ENCODE results near the gene ZSWIM4.
"Not testable (repeated sequence)": the region's sequence is repeated elsewhere in the genome, so short reads cannot be mapped to it uniquely, and the experiment has no call there.

Gene ZSWIM4

GRCh38 chr19:13778398-13778797 lies 16.8 kb upstream of the ZSWIM4 start:
- no peak for DNase-seq (ENCODE audit: low read depth in 2 of 2)

DNA sequence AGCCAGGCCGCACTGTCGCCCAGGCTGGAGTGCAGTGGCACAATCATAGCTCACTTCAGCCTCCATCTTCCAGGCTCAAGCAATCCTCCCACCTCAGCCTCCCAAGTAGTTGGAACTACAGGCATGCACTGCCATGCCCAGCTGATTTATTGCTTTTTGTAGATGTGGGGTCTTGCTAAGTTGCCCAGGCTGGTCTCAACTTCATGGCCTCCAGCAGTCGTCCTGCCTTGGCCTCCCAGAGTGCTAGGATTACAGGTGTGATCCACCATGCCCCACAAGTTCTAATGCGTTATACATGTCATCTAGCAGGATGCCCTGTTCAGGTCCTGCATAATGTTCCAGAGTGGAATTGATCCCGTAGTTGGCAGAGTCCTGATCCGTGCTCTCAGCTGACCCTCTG lies 16.4 kb upstream of the ZSWIM4 start:
- no peak for DNase-seq (ENCODE audit: low read depth in 2 of 2)

- DNase-seq (ENCODE audit: low read depth in 2 of 2), result not testable (repeated sequence)
Observed at GRCh38 chr19:13779794-13780193, 15.4 kb upstream of the ZSWIM4 start.

DNA sequence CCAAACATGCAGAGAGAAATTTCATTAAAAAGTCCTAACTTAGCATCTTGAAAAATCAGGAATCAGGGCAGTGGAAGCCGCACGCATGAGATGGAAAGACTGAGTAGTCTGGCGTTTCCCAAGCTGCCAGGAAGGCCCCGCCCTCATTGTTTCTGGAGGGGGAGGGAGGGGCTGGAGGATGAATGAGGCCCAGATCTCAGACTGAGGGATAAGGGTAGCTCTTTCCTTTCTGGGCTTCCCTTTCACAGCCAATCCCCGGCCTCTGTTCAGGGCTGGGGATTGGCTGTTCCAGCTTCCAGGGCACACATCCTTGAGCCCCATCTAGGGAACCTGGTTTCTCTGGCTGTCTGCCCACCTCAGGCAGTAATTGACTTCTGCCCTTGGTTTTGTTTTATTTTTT lies 13.7 kb upstream of the ZSWIM4 start:
- no peak for DNase-seq (ENCODE audit: low read depth in 2 of 2)

GRCh38 chr19:13782537-13782936 lies 12.7 kb upstream of the ZSWIM4 start:
- no peak for DNase-seq (ENCODE audit: low read depth in 2 of 2)

DNA sequence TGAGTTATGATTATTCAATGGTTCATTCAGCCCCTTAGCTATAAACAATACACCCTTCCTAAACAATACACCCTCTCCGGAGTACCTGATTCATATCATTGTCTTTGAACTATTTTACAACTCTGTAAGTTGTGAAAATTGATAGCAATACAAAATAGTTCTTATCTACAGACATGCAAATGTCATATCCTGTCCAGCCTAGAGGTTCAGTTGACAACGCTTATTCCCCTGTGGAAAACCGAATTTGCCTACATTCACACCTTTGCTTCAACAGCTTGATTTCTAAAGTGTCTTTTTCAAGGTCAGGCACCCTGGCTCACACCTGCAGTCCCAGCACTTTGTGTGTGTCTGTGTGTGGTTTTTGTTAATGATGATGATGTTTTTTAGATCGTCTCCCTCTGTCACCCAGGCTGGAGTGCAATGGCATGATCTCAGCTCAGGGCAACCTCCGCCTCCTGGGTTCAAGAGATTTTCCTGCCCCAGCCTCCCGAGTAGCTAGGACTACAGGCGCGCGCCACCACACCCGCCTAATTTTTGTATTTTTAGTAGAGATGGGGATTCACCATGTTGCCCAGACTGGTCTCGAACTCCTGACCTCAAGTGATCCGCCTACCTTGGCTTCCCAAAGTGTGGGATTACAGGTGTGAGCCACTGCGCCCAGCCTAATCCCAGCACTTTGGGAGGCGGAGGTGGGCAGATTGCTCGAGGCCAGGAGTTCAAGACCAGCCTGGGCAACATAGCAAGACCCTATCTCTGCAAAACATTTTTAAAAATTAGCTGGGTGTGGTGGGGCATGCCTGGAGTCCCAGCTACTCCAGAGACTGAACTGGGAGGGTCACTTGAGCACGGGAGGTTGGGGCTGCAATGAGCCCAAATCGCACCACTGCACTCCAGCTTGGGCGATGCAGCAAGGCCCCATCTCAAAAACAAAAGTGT lies 11.4 kb upstream of the ZSWIM4 start:
- no peak for DNase-seq (ENCODE audit: low read depth in 2 of 2)

DNA sequence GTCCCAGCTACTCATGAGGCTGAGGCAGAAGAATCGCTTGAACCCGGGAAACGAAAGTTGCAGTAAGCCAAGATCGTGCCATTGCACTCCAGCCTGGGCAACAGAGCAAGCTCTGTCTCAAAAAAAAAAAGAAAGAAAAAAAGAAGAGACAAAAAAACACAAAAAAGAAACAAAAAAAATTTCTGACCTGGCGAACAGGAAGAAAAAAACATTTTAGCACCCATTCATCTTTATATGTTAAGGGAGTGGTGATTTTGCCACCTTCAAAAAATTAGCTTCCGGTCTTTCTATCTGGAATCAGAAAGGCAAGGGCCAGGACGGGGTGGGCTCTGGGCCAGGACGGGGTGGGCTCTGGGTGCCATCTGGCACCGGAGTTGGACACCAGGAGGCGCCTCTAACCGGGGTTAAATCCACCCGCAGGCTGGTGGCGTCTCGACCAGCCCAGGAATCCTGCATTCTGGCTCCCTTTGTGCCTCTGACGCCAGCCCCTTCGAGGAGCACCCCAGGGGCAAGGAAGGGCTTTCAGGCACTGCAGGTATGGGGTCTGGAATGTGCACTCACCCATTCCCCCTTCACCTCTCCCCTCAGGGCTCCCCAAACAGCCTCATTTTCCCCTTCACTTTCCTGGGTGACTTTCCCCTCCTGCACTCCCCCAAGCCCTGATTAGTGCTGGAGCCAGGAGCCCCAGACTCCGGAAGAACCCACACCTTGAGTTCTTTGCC lies 10.4 kb upstream of the ZSWIM4 start:
- DNase-seq (ENCODE audit: low read depth in 2 of 2), result peak; percentile 43 to 48

GRCh38 chr19:13788991-13789390 lies 6.3 kb upstream of the ZSWIM4 start:
- no peak for DNase-seq (ENCODE audit: low read depth in 2 of 2)

GRCh38 chr19:13790354-13790753 lies 4.9 kb upstream of the ZSWIM4 start:
- peak in 1 of 2 donors; percentile 18 for DNase-seq (ENCODE audit: low read depth in 2 of 2)

GRCh38 chr19:13793317-13793716 lies 1.9 kb upstream of the ZSWIM4 start:
- not testable (repeated sequence) for DNase-seq (ENCODE audit: low read depth in 2 of 2)

DNA sequence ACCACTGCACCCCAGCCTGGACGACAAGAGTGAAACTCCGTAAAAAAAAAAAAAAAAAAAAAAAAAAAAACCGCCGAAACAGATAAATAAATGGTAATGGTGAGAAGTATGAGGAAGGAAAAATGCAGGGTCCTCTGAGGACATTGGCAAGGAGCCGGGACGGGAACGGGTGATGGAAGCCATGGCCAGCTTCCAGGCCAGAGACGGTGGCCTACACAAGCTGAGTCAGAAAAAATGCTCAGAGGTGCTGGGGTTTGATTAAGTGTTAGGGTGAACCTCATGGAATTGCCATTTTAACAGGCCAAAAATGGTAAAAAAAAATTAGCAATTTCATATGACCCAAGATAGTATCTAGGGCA lies 866 bp upstream of the ZSWIM4 start:
- DNase-seq (ENCODE audit: low read depth in 2 of 2), result no peak

- no peak for DNase-seq (ENCODE audit: low read depth in 2 of 2)
Observed at GRCh38 chr19:13795595-13796300, 505 bp downstream of the ZSWIM4 start.

- DNase-seq (ENCODE audit: low read depth in 2 of 2), result no peak
Observed at GRCh38 chr19:13796301-13797057, 1.2 kb downstream of the ZSWIM4 start.

GRCh38 chr19:13797058-13797440 lies 1.8 kb downstream of the ZSWIM4 start:
- no peak for DNase-seq (ENCODE audit: low read depth in 2 of 2)

- DNase-seq (ENCODE audit: low read depth in 2 of 2), result no peak
Observed at GRCh38 chr19:13797870-13798269, 2.6 kb downstream of the ZSWIM4 start.

DNA sequence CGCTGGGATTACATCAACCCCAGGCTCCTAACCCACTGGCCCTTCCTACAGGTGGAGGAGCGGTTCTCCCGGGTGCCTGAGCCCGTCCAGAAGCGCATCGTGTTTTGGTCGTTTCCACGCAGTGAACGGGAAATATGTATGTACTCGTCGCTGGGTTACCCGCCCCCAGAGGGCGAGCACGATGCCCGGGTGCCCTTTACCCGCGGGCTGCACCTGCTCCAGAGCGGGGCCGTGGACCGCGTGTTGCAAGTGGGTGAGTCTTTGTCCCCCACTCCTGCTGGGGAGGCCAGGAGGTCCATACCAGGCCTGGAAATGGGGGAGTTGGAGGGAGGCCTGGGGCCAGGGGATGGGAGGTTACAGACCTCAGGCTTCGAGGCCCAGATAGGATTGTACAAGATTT lies 4.4 kb downstream of the ZSWIM4 start:
- DNase-seq (ENCODE audit: low read depth in 2 of 2), result no peak

GRCh38 chr19:13803038-13803437 lies 7.8 kb downstream of the ZSWIM4 start:
- DNase-seq (ENCODE audit: low read depth in 2 of 2), result no peak

DNA sequence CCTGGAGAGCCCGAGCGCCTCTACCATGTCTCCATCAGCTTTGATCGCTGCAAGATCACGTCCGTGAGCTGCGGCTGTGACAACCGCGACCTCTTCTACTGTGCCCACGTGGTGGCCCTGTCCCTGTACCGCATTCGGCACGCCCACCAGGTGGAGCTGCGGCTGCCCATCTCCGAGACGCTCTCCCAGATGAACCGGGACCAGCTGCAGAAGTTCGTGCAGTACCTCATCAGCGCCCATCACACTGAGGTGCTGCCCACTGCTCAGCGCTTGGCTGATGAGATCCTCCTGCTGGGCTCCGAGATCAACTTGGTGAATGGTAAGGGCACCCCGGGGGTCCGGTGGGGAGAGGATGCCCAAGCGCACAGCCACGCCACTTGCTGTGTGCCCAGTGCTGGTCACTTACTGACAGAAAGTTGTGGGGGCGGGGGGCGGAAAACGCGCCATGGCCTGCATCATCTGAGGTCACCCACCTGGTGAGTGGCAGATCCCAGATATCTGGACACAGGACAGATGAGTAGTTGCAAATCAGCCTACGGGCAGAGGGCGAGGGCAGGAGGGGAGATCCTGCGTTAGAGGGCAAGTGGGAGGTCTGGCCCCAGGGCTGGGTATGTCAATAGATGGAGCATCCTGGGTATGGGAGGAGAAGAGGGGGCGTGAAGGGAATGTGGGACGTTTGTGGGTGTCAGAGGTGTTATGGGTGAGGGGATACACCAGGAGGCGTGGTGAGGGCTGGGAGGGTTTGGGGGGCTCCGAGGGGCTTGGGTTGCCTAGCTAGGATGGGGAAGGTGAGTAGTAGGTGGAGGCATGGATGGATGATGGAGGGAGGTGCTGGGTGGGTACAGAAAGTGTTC lies 9.8 kb downstream of the ZSWIM4 start:
- no peak for DNase-seq (ENCODE audit: low read depth in 2 of 2)

DNA sequence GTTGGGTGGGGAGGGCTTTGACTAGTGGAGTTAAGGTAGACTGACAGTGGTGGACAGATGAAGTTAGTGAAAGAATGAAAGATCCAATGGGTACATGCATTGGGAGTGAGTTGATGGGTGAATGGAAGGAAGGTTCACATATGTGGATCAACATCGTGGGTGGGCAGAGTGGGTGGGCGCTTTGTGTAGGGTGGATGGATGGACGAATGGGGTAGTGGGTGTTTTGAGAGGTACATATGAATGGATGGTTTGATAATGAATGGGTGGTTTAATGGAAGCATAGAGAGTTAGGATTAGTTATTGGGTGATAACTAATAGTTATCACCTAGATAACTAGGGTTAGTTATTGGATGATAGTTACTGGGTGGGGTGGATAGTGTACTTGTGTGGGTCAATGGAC lies 11.5 kb downstream of the ZSWIM4 start:
- no peak for DNase-seq (ENCODE audit: low read depth in 2 of 2)

DNA sequence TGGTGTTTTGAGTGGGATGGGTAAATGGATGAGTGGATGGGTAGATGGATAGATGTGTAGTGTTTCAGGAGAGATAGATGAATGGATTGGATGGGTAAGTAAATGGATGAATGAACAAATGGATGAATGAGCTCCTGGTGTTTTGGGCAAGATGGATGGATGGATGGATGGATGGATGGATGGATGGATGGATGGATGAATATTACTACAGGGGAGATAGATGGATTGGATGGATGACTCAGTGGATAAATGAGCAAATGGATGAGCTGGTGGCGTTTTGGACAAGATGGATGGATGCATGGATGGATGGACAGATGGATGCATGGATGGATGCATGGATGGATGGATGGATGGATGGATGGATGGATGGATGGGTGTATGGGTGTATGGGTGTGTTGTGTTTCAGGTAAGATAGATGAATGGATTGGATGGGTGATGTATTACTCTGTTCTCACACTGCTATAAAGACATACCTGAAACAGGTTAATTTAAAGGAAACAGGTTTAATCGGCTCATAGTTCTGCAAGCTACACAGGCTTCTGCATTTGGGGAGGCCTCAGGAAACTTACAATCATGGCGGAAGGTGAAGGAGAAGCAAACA lies 12.3 kb downstream of the ZSWIM4 start:
- DNase-seq (ENCODE audit: low read depth in 2 of 2), result no peak

Data from activated CD8-positive, alpha-beta memory T cell treated with anti-CD3 and anti-CD28 coated beads for 4 hours (primary cell).